ENCODE data around the gene PPIC.

Gene PPIC

GRCh38 chr5:123051206-123051605 lies 14.7 kb upstream of the PPIC start:
- no peak overlapping the region for H3K27ac ChIP-seq (ENCODE audit: low read length)
- H3K9me2 ChIP-seq (replicated peaks; ENCODE audit: insufficient read depth, low read length) = no peaks in the 10 kb centered on the region

GRCh38 chr5:123047706-123048105 lies 11.2 kb upstream of the PPIC start:
- H3K27ac ChIP-seq (ENCODE audit: low read length) = no peak overlapping the region
- H4K20me1 ChIP-seq (ENCODE audit: insufficient read depth, low read length) = no peaks in the 10 kb centered on the region
- no peak for DNase-seq
- H3K4me1 ChIP-seq (ENCODE audit: low read length) = no peaks in the 10 kb centered on the region
- TF ChIP-seq EZH2phosphoT487 (IDR thresholded peaks at IDR 0.05; ENCODE audit: low read length) (no peak), CTCF (IDR thresholded peaks at IDR 0.05; ENCODE audit: low read length) (no peak)
- H3F3A ChIP-seq (ENCODE audit: insufficient read depth, low read length) = no peaks in the 10 kb centered on the region
- H3K79me2 ChIP-seq (ENCODE audit: low read length) = no peaks in the 10 kb centered on the region
- no peak overlapping the region for H3K4me3 ChIP-seq (ENCODE audit: low read length)
- H2AFZ ChIP-seq (ENCODE audit: low read length) = no peak overlapping the region
- no peak overlapping the region for H3K4me2 ChIP-seq (ENCODE audit: low read depth, low read length)
- H3K36me3 ChIP-seq (replicated peaks; ENCODE audit: insufficient read depth, low read length) = no peaks in the 10 kb centered on the region
- H3K9me3 ChIP-seq (replicated peaks; ENCODE audit: insufficient read depth, low read length) = no peaks in the 10 kb centered on the region
- H3K9me2 ChIP-seq (replicated peaks; ENCODE audit: insufficient read depth, low read length) = no peaks in the 10 kb centered on the region
- no peaks in the 10 kb centered on the region for H3K27me3 ChIP-seq (replicated peaks; ENCODE audit: insufficient read depth, low read length)
- H3K9ac ChIP-seq (ENCODE audit: low read length) = no peak overlapping the region

More at GRCh38 chr5:123051206-123051605, 14.7 kb upstream of the PPIC start:
- Histone ChIP-seq H3K4me1 (ENCODE audit: low read length) (no peaks in the 10 kb centered on the region), H4K20me1 (ENCODE audit: insufficient read depth, low read length) (no peaks in the 10 kb centered on the region), H3K9ac (ENCODE audit: low read length) (no peak overlapping the region), H3K36me3 (replicated peaks; ENCODE audit: insufficient read depth, low read length) (no peaks in the 10 kb centered on the region), H3K4me2 (ENCODE audit: low read depth, low read length) (no peak overlapping the region), H3F3A (ENCODE audit: insufficient read depth, low read length) (no peaks in the 10 kb centered on the region), H2AFZ (ENCODE audit: low read length) (no peak overlapping the region), H3K4me3 (ENCODE audit: low read length) (no peak overlapping the region), H3K27me3 (replicated peaks; ENCODE audit: insufficient read depth, low read length) (no peaks in the 10 kb centered on the region), H3K79me2 (ENCODE audit: low read length) (no peaks in the 10 kb centered on the region), H3K9me3 (replicated peaks; ENCODE audit: insufficient read depth, low read length) (no peaks in the 10 kb centered on the region)
- no peak for TF ChIP-seq CTCF (IDR thresholded peaks at IDR 0.05; ENCODE audit: low read length)
- TF ChIP-seq EZH2phosphoT487 (IDR thresholded peaks at IDR 0.05; ENCODE audit: low read length) = no peak
- no peak for TF ChIP-seq EZH2 (optimal IDR thresholded peaks at IDR 0.05; ENCODE audit: low read depth, low read length)
- DNase-seq = no peak

- H3F3A ChIP-seq (ENCODE audit: insufficient read depth, low read length) = no peaks in the 10 kb centered on the region
- DNase-seq = no peak
- H3K9me3 ChIP-seq (replicated peaks; ENCODE audit: insufficient read depth, low read length) = no peaks in the 10 kb centered on the region
- H2AFZ ChIP-seq (ENCODE audit: low read length) = no peak overlapping the region
- no peaks in the 10 kb centered on the region for H3K79me2 ChIP-seq (ENCODE audit: low read length)
- TF ChIP-seq EZH2 (optimal IDR thresholded peaks at IDR 0.05; ENCODE audit: low read depth, low read length) = no peak
- TF ChIP-seq CTCF (IDR thresholded peaks at IDR 0.05; ENCODE audit: low read length) = no peak
- no peak for TF ChIP-seq EZH2phosphoT487 (IDR thresholded peaks at IDR 0.05; ENCODE audit: low read length)
- H3K4me2 ChIP-seq (ENCODE audit: low read depth, low read length) = no peak overlapping the region
- no peaks in the 10 kb centered on the region for H4K20me1 ChIP-seq (ENCODE audit: insufficient read depth, low read length)
- H3K27ac ChIP-seq (ENCODE audit: low read length) = no peak overlapping the region
- H3K9me2 ChIP-seq (replicated peaks; ENCODE audit: insufficient read depth, low read length) = no peaks in the 10 kb centered on the region
- H3K4me3 ChIP-seq (ENCODE audit: low read length) = no peak overlapping the region
- no peaks in the 10 kb centered on the region for H3K4me1 ChIP-seq (ENCODE audit: low read length)
- no peaks in the 10 kb centered on the region for H3K36me3 ChIP-seq (replicated peaks; ENCODE audit: insufficient read depth, low read length)
- H3K27me3 ChIP-seq (replicated peaks; ENCODE audit: insufficient read depth, low read length) = no peaks in the 10 kb centered on the region
- no peak overlapping the region for H3K9ac ChIP-seq (ENCODE audit: low read length)
Measured at GRCh38 chr5:123046222-123046621, 9.7 kb upstream of the PPIC start.
